ENCODE data around the gene SLC4A5.

- TF ChIP-seq, protein P1, sequence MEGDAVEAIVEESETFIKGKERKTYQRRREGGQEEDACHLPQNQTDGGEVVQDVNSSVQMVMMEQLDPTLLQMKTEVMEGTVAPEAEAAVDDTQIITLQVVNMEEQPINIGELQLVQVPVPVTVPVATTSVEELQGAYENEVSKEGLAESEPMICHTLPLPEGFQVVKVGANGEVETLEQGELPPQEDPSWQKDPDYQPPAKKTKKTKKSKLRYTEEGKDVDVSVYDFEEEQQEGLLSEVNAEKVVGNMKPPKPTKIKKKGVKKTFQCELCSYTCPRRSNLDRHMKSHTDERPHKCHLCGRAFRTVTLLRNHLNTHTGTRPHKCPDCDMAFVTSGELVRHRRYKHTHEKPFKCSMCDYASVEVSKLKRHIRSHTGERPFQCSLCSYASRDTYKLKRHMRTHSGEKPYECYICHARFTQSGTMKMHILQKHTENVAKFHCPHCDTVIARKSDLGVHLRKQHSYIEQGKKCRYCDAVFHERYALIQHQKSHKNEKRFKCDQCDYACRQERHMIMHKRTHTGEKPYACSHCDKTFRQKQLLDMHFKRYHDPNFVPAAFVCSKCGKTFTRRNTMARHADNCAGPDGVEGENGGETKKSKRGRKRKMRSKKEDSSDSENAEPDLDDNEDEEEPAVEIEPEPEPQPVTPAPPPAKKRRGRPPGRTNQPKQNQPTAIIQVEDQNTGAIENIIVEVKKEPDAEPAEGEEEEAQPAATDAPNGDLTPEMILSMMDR (IDR thresholded peaks at IDR 0.05 in 4 of 5, conservative IDR thresholded peaks at IDR 0.05 in 1 of 5): no peak
- no peak for TF ChIP-seq POLR2A (IDR thresholded peaks at IDR 0.05)
These were observed 174.5 kb downstream of the SLC4A5 start for GRCh38 chr2:74168739-74169138.

Measured in gastrocnemius medialis (tissue), 4 donors.